Astrocyte (in vitro differentiated cells and primary cell): ENCODE measurements around the gene WFDC13.

Experiments used
- EZH2 ChIP-seq: IDR thresholded peaks from 2 replicates; pipeline ENCODE4 v1.6.1; 2012; ENCODE audit warnings: mild to moderate bottlenecking, low read length, inconsistent platforms; ENCODE audit not compliant: insufficient read depth
- TF ChIP-seq, protein P1 (sequence below): IDR thresholded peaks from 2 replicates; pipeline ENCODE4 v1.5.1; 2011; ENCODE audit warnings: low read depth, mild to moderate bottlenecking, inconsistent platforms, low read length, moderate library complexity; ENCODE audit not compliant: insufficient read depth

DNA sequence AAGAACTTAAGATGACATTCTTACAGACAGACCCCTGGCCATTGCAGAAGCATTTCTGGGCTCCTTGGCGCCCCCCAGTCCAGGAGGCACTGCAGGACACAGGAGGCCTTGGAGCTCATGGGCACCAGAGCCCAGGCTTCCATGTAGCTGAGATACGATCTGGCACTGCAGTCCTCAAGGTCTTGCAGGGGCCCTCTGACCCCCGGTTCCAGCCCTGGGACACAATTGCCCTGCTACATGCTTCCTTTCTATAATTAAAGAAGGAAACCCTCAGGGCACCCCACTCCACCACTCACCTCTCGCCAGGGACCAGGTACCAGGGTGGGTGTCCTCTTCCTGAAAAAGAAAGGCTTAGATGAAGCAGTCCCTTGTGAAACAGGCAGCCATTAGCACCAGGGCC is 56.3 kb downstream of the WFDC13 start:
- TF ChIP-seq, protein P1, sequence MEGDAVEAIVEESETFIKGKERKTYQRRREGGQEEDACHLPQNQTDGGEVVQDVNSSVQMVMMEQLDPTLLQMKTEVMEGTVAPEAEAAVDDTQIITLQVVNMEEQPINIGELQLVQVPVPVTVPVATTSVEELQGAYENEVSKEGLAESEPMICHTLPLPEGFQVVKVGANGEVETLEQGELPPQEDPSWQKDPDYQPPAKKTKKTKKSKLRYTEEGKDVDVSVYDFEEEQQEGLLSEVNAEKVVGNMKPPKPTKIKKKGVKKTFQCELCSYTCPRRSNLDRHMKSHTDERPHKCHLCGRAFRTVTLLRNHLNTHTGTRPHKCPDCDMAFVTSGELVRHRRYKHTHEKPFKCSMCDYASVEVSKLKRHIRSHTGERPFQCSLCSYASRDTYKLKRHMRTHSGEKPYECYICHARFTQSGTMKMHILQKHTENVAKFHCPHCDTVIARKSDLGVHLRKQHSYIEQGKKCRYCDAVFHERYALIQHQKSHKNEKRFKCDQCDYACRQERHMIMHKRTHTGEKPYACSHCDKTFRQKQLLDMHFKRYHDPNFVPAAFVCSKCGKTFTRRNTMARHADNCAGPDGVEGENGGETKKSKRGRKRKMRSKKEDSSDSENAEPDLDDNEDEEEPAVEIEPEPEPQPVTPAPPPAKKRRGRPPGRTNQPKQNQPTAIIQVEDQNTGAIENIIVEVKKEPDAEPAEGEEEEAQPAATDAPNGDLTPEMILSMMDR = no peak
- TF ChIP-seq EZH2 = no peak
